H1 (cell line): ENCODE results near the gene KDM5A. TPM values are rescaled to one million over a fixed set of nuclear protein-coding genes. Genes with fewer than 3 reads are reported as not detected.
"Not testable (repeated sequence)": the region's sequence is repeated elsewhere in the genome, so short reads cannot be mapped to it uniquely, and the experiment has no call there.

ENCODE experiments used
- CTCF ChIA-PET: fragments of 300-600 bp; sonication (Branson Sonifier 250); formaldehyde crosslinking; loops from one replicate; lab custom pipeline; 2021; ENCODE audit not compliant: partially characterized antibody; lab: Charles Lee
- POLR2A ChIA-PET: fragments of 300-600 bp; sonication (Branson Sonifier 250); formaldehyde crosslinking; loops from one replicate; lab custom pipeline; 2021; ENCODE audit warnings: inconsistent platforms; ENCODE audit not compliant: partially characterized antibody; lab: Charles Lee
- DNase-seq, 2 experiments: peaks; one replicate each; pipeline versions ENCODE4 v3.0.0 to v3.0.0-alpha.2; 2010 to 2022; ENCODE audit warnings: low spot score in 2 of 2, low read depth in 1 of 2, mixed read lengths in 1 of 2
- FAIRE-seq: peaks from 2 replicates; lab custom pipeline; 2011; peaks lifted over from hg19 to GRCh38; lab: Jason Lieb, UNC
- H2AFZ ChIP-seq: 2 replicates; pipeline ENCODE4 v1.8.1; 2012; ENCODE audit warnings: low read length, inconsistent platforms
- H2AK5ac ChIP-seq: 2 replicates; pipeline ENCODE4 v1.6.1; 2013; ENCODE audit warnings: low read depth, low read length
- H2BK120ac ChIP-seq: replicated peaks from 2 replicates; pipeline ENCODE3; 2013; ENCODE audit warnings: low read depth, low read length, inconsistent platforms
- H2BK12ac ChIP-seq: 2 replicates; pipeline ENCODE4 v1.6.1; 2013; ENCODE audit warnings: low read depth, low read length
- H2BK15ac ChIP-seq: 2 replicates; pipeline ENCODE4 v1.6.1; 2013; ENCODE audit warnings: low read length
- H2BK20ac ChIP-seq: 2 replicates; pipeline ENCODE4 v1.6.1; 2013; ENCODE audit warnings: low read length
- H2BK5ac ChIP-seq: 2 replicates; pipeline ENCODE4 v1.6.1; 2013; ENCODE audit warnings: low read depth, low read length
- H3K14ac ChIP-seq: 2 replicates; pipeline ENCODE4 v1.6.1; 2013; ENCODE audit warnings: inconsistent platforms; ENCODE audit not compliant: insufficient read length
- H3K18ac ChIP-seq: 2 replicates; pipeline ENCODE4 v1.6.1; 2013; ENCODE audit warnings: low read length; ENCODE audit errors: extremely low read depth
- H3K23ac ChIP-seq: 2 replicates; pipeline ENCODE4 v1.6.1; 2013; ENCODE audit warnings: inconsistent platforms; ENCODE audit not compliant: insufficient read length
- H3K23me2 ChIP-seq: 2 replicates; pipeline ENCODE4 v1.6.1; 2013; ENCODE audit warnings: low read depth, low read length
- H3K27ac ChIP-seq: 2 replicates; pipeline ENCODE4 v1.6.1; 2011; ENCODE audit warnings: low read depth, low read length, inconsistent platforms
- H3K27me3 ChIP-seq, 4 experiments: replicated peaks in 1 of 4; 1 replicate in 1 of 4; 2 replicates in 3 of 4; pipeline versions ENCODE4 v1.6.1 to v1.8.1; 2011 to 2013; ENCODE audit warnings: low read length in 3 of 4, mild to moderate bottlenecking in 3 of 4, inconsistent platforms in 2 of 4, mixed read lengths in 2 of 4, moderate library complexity in 1 of 4; ENCODE audit not compliant: control insufficient read depth in 3 of 4, insufficient read depth in 3 of 4; ENCODE audit errors: extremely low read depth in 1 of 4
- H3K36me3 ChIP-seq, 4 experiments: 2 replicates each; pipeline versions ENCODE4 v1.6.1 to v1.8.1; 2011 to 2013; ENCODE audit warnings: mild to moderate bottlenecking in 4 of 4, low read length in 3 of 4, moderate library complexity in 2 of 4, control low read depth in 1 of 4, inconsistent platforms in 1 of 4; ENCODE audit not compliant: insufficient read depth in 4 of 4, control insufficient read depth in 2 of 4
- H3K4ac ChIP-seq: replicated peaks from 2 replicates; pipeline ENCODE3; 2013; ENCODE audit warnings: low read length, low read depth, mixed read lengths, inconsistent platforms; ENCODE audit not compliant: insufficient read length
- H3K4me1 ChIP-seq, 4 experiments: replicated peaks in 1 of 4; 1 replicate in 1 of 4; 2 replicates in 3 of 4; pipeline versions ENCODE4 v1.6.1 to v1.8.1; 2011 to 2013; ENCODE audit warnings: low read length in 3 of 4, inconsistent platforms in 2 of 4, mixed read lengths in 1 of 4; ENCODE audit not compliant: insufficient read depth in 4 of 4, control insufficient read depth in 3 of 4
- H3K4me2 ChIP-seq, 2 experiments: 2 replicates each; pipeline versions ENCODE4 v1.6.1 to v1.8.1; 2011 to 2013; ENCODE audit warnings: low read depth in 2 of 2, low read length in 2 of 2, control low read depth in 1 of 2, inconsistent platforms in 1 of 2, mild to moderate bottlenecking in 1 of 2; ENCODE audit not compliant: insufficient read depth in 1 of 2
- H3K4me3 ChIP-seq, 4 experiments: fragments of 200-600, 300-600 bp in 1 of 4; sonication (generic), shearing (Covaris generic), sonication (Bioruptor Twin) in 1 of 4; 2 replicates each; pipeline versions ENCODE4 v1.5.1 to v1.8.1; 2011 to 2016; ENCODE audit warnings: low read length in 4 of 4, low read depth in 3 of 4, control low read depth in 2 of 4, inconsistent platforms in 2 of 4, mild to moderate bottlenecking in 2 of 4, mixed read lengths in 1 of 4, moderate library complexity in 1 of 4; ENCODE audit not compliant: insufficient read depth in 2 of 4; ENCODE audit errors: extremely low read depth in 1 of 4
- H3K56ac ChIP-seq: replicated peaks from 2 replicates; pipeline ENCODE3; 2013; ENCODE audit warnings: low read depth, mild to moderate bottlenecking, mixed read lengths, low read length, inconsistent platforms; ENCODE audit not compliant: insufficient read length
- H3K79me1 ChIP-seq: 2 replicates; pipeline ENCODE4 v1.6.1; 2013; ENCODE audit warnings: low read depth, low read length, control low read depth
- H3K79me2 ChIP-seq, 2 experiments: 2 replicates each; pipeline versions ENCODE4 v1.6.1 to v1.8.1; 2012 to 2013; ENCODE audit warnings: low read length in 2 of 2, mild to moderate bottlenecking in 2 of 2, inconsistent platforms in 1 of 2; ENCODE audit not compliant: insufficient read depth in 2 of 2, control insufficient read depth in 1 of 2
- H3K9ac ChIP-seq, 4 experiments: replicated peaks in 1 of 4; 1 replicate in 1 of 4; 2 replicates in 3 of 4; pipeline versions ENCODE4 v1.6.1 to v1.8.1; 2011 to 2013; ENCODE audit warnings: low read depth in 3 of 4, low read length in 3 of 4, control low read depth in 2 of 4, mild to moderate bottlenecking in 2 of 4, moderate library complexity in 2 of 4, inconsistent platforms in 1 of 4; ENCODE audit errors: extremely low read depth in 1 of 4
- H3K9me3 ChIP-seq, 2 experiments: 2 replicates each; pipeline versions ENCODE4 v1.6.1 to v1.8.1; 2012 to 2013; ENCODE audit warnings: mild to moderate bottlenecking in 2 of 2, moderate library complexity in 2 of 2, control low read depth in 1 of 2, inconsistent platforms in 1 of 2, low read depth in 1 of 2, low read length in 1 of 2, mixed read lengths in 1 of 2; ENCODE audit not compliant: insufficient read depth in 2 of 2
- H4K20me1 ChIP-seq, 2 experiments: replicated peaks in 1 of 2; 2 replicates each; pipeline versions ENCODE3 to v1.8.1; 2011 to 2013; ENCODE audit warnings: inconsistent platforms in 2 of 2, low read length in 2 of 2, mild to moderate bottlenecking in 1 of 2; ENCODE audit not compliant: insufficient read depth in 2 of 2, control insufficient read depth in 1 of 2
- H4K5ac ChIP-seq: 2 replicates; pipeline ENCODE4 v1.6.1; 2013; ENCODE audit warnings: low read length, low read depth, mixed read lengths, inconsistent platforms; ENCODE audit not compliant: insufficient read length
- H4K8ac ChIP-seq: 2 replicates; pipeline ENCODE4 v1.8.0; 2013; ENCODE audit warnings: mild to moderate bottlenecking, moderate library complexity, low read length, inconsistent platforms; ENCODE audit not compliant: insufficient read depth; ENCODE audit errors: extremely low read depth
- H4K91ac ChIP-seq: replicated peaks from 2 replicates; pipeline ENCODE3; 2013; ENCODE audit warnings: low read length, mixed read lengths, inconsistent platforms; ENCODE audit not compliant: insufficient read length
- MAFK ChIP-seq: IDR thresholded peaks from 2 replicates; pipeline ENCODE4 v1.6.1; 2012; ENCODE audit warnings: low read depth, mild to moderate bottlenecking, improper control_type of control experiment, low read length
- RBBP5 ChIP-seq: IDR thresholded peaks from 2 replicates; pipeline ENCODE4 v1.7.1; 2012; ENCODE audit warnings: low read depth, mild to moderate bottlenecking, inconsistent platforms, low read length, moderate library complexity, borderline replicate concordance
- WGBS, 2 experiments: shearing (Covaris generic) in 1 of 2; methylation state at CpG; one replicate each; pipeline versions ENCODE4 v1.1.6 to v1.1.7; 2013 to 2015; ENCODE audit warnings: low lambda C conversion rate in 2 of 2, mixed read lengths in 2 of 2, inconsistent platforms in 1 of 2, low coverage in 1 of 2, missing lambda C conversion rate in 1 of 2; ENCODE audit not compliant: insufficient replicate concordance in 2 of 2, insufficient coverage in 1 of 2, insufficient read length in 1 of 2; ENCODE audit errors: extremely low coverage in 1 of 2, missing lambda C conversion rate in 1 of 2; 5-methylcytosine and 5-hydroxymethylcytosine counted together
- polyA plus RNA-seq, 7 experiments: library from polyadenylated mRNA; depleted of rRNA in 3 of 7; stranded (reverse) in 5 of 7; unstranded in 2 of 7; fragments of >200 nt in 5 of 7; fragments of 200-250 nt in 2 of 7; gene quantifications; 1 replicate in 5 of 7; 2 replicates in 1 of 7; 4 replicates in 1 of 7; pipeline versions ENCODE4 v1.2.1 to v1.2.3, GENCODE V29; 2011 to 2013; ENCODE audit warnings: missing spikeins in 2 of 7, mixed read lengths in 2 of 7
- total RNA-seq: library from RNA; stranded (reverse); fragmentation: NEBNext Ultra II Directional; extraction: Animal tissue kit (Norgen Biotek cat#: 25700); gene quantifications from 2 replicates; pipeline ENCODE4 v1.2.1, GENCODE V29; 2021

Gene KDM5A
- total and polyA plus RNA-seq, 2 of the 8 experiments (the other 6 are each of a cell fraction or from before 2014, with no cell fraction given): 6.3 to 36.9 TPM

- FAIRE-seq, H3K27ac ChIP-seq, H3K36me3 ChIP-seq, H3K27me3 ChIP-seq, H3K56ac ChIP-seq, H2BK120ac ChIP-seq, H3K79me1 ChIP-seq, H3K9ac ChIP-seq, H3K14ac ChIP-seq, H2AFZ ChIP-seq, H3K23ac ChIP-seq, H2AK5ac ChIP-seq, H4K91ac ChIP-seq, H3K79me2 ChIP-seq, H2BK12ac ChIP-seq, H4K8ac ChIP-seq, H2BK15ac ChIP-seq, H2BK20ac ChIP-seq, H3K9me3 ChIP-seq, POLR2A ChIA-PET, H3K4me1 ChIP-seq, H4K5ac ChIP-seq, H4K20me1 ChIP-seq, H3K4me3 ChIP-seq, H3K4ac ChIP-seq, H3K23me2 ChIP-seq, H3K18ac ChIP-seq: not testable (repeated sequence)
- 0 out of 2 replicates have a peak, but pooled peaks have one; percentile 20 for TF ChIP-seq RBBP5
- TF ChIP-seq MAFK: peak; percentile 66; the same call in 1 of the 2 replicates
- peak in 1 of 2 experiments; percentile 0 for DNase-seq
- H3K4me2 ChIP-seq: peak overlapping the region in 1 of 2 experiments; percentile 18; a peak in 1 of 4 replicates
- 95% methylated on average over 7 of the region's 7 CpGs; no CpG with 5 or more reads in 1 of the 2 experiments for WGBS, 2 experiments
- 0 out of 2 replicates have a peak overlapping the region, but pooled peaks have one; percentile 52 for H2BK5ac ChIP-seq
- CTCF ChIA-PET: interaction anchor here (1.4 kb wide), 1 partner anchor 59 kb away, joined by 3 read pairs; no protein-coding TSS in a partner anchor
Observed at GRCh38 chr12:343036-343435, 46.1 kb downstream of the KDM5A start.
